ENCODE measurements around the gene PKD1L1. TPM values are rescaled to one million over a fixed set of nuclear protein-coding genes. Genes with fewer than 3 reads are reported as not detected.

PKD1L1 gene
- total RNA-seq, 1 experiment from 2014 or later = 0.24 TPM

DNA sequence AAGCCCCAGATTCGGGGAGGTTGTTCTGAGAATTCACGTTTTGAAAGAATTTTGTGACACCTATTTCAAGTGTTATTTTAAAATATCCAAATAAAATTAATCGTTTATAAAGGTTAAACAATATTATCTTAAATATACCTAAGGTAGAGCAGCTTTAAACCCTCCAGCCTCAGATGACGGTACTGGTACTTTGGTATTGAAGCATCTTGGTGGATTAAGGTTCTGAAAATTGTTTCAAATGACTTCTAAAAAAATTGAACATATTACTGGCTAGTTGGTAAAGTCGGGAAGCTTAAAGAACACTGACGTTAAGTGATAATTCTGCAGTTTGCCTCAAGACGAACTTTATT, 31.5 kb upstream of the PKD1L1 start:
- no peak for DNase-seq
- intact Hi-C loops (cut with micrococcal nuclease; ENCODE audit: unreplicated experiment) = no loop called here
- CTCF ChIA-PET = no interaction called here

DNA sequence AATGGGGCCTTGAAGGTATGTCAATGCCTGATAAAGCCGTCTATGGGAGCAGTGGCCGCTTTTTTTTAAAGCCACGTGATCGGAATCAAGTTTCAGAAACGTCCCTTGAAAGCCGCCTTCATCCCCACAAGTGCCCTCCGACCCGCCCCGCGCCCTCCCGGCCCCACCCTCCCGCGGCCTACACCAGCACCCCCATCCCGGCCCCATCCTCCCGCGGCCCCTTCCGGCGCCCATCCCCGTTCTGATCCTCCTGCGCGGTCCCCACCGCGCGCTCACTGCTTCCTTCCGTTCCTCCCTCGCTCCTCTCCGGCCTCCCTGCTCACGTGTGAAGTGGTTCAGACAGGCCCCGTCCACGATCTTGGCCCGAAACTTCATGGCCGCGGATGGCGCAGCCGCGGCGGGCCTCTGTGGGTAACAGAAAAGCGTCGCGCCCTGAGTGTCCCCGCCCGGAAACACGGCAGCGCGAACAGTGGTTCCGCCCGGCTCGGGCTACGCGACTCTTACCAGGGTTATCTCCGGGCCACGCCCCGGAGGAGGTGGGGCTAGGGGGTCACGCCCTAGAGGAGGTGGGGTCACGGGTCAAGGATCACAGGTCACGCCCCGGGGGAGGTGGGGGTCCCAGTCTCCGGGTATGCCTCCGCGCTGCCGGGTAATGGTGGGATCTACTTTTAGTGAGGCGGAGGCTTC, 31.0 kb upstream of the PKD1L1 start, which contains the start of gene HUS1:
TSS of gene HUS1 (minus strand) at position 471 of the 687 bp plus-strand sequence. CDS start at position 375, 96 bp downstream.
- peak within 1 kb of the TSS; percentile 57 for H3K27ac Mint-ChIP-seq (ENCODE audit: unreplicated experiment)
- intact Hi-C loops (cut with micrococcal nuclease; ENCODE audit: unreplicated experiment) = no loop called here
- peak; percentile 93 for DNase-seq
- H3K4me1 Mint-ChIP-seq (ENCODE audit: low read depth, unreplicated experiment) = peaks cover 12% of the 10 kb centered on the region
- CTCF ChIA-PET = no interaction called here
- TF ChIP-seq, protein P1, sequence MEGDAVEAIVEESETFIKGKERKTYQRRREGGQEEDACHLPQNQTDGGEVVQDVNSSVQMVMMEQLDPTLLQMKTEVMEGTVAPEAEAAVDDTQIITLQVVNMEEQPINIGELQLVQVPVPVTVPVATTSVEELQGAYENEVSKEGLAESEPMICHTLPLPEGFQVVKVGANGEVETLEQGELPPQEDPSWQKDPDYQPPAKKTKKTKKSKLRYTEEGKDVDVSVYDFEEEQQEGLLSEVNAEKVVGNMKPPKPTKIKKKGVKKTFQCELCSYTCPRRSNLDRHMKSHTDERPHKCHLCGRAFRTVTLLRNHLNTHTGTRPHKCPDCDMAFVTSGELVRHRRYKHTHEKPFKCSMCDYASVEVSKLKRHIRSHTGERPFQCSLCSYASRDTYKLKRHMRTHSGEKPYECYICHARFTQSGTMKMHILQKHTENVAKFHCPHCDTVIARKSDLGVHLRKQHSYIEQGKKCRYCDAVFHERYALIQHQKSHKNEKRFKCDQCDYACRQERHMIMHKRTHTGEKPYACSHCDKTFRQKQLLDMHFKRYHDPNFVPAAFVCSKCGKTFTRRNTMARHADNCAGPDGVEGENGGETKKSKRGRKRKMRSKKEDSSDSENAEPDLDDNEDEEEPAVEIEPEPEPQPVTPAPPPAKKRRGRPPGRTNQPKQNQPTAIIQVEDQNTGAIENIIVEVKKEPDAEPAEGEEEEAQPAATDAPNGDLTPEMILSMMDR (IDR thresholded peaks at IDR 0.05; ENCODE audit: unreplicated experiment) = no peak
- H3K9me3 Mint-ChIP-seq (ENCODE audit: low read depth, unreplicated experiment) = no peaks in the 10 kb centered on the region
- peak within 1 kb of the TSS; percentile 73 for H3K4me3 Mint-ChIP-seq (ENCODE audit: low read depth, unreplicated experiment)
- peaks cover 37% of the 10 kb centered on the region for H3K36me3 Mint-ChIP-seq (ENCODE audit: insufficient read depth, unreplicated experiment)
- no peaks in the 10 kb centered on the region for H3K27me3 Mint-ChIP-seq (ENCODE audit: unreplicated experiment)
- no TSS peak for BruUV-seq (replicated peaks)

More for the DNA sequence above, 31.5 kb upstream of the PKD1L1 start:
- Mint-ChIP-seq H3K27ac (ENCODE audit: unreplicated experiment) (no peak overlapping the region), H3K4me3 (ENCODE audit: low read depth, unreplicated experiment) (peak overlapping the region; percentile 73), H3K27me3 (ENCODE audit: unreplicated experiment) (no peaks in the 10 kb centered on the region), H3K36me3 (ENCODE audit: insufficient read depth, unreplicated experiment) (peaks cover 31% of the 10 kb centered on the region), H3K9me3 (ENCODE audit: low read depth, unreplicated experiment) (no peaks in the 10 kb centered on the region), H3K4me1 (ENCODE audit: low read depth, unreplicated experiment) (peaks cover 9% of the 10 kb centered on the region)
- TF ChIP-seq, protein P1 (IDR thresholded peaks at IDR 0.05; ENCODE audit: unreplicated experiment) = no peak
- BruUV-seq (replicated peaks) = no TSS peak

DNA sequence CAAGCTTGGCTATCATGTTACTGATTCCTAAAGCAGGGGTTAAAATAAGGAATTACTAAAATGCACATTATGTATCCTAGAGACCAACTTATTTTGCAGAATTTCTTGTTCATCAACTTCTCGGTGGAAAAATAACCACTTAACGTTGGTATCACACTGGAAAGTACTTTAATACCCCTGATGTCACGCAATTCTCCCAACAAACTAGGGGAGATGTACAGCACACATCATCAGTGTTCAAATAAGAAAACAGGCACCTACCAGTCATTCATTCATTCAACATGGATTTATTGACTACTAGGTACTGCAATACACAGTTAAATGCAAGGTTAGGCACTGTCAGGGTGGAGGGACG, 30.5 kb upstream of the PKD1L1 start:
- intact Hi-C loops (cut with micrococcal nuclease; ENCODE audit: unreplicated experiment) = no loop called here
- H3K9me3 Mint-ChIP-seq (ENCODE audit: low read depth, unreplicated experiment) = no peaks in the 10 kb centered on the region
- H3K4me1 Mint-ChIP-seq (ENCODE audit: low read depth, unreplicated experiment) = peaks cover 16% of the 10 kb centered on the region

DNA sequence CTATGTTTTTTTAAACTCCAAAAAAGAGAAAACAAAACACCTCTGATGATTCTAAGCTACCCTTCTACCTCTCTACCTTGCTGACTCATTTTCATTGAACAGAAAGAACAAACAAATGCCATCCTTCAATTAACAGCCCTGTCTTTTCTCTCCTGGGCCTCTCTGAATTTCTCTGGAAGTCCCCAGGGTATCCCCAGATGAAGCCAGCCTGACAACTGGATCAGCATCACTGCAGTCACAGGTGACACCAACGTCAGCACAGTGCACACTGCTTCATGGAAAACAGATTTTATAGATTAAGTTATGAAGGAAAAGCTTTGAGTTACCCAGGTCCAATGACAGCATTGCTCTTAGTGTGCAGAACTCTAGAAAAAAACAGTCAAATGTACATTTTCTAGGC, 25.5 kb upstream of the PKD1L1 start:
- TF ChIP-seq, protein P1 (IDR thresholded peaks at IDR 0.05; ENCODE audit: unreplicated experiment) = no peak
- DNase-seq = no peak
- intact Hi-C loops (cut with micrococcal nuclease; ENCODE audit: unreplicated experiment) = no loop called here
- Mint-ChIP-seq H3K27me3 (ENCODE audit: unreplicated experiment) (no peaks in the 10 kb centered on the region), H3K4me1 (ENCODE audit: low read depth, unreplicated experiment) (peaks cover 35% of the 10 kb centered on the region), H3K9me3 (ENCODE audit: low read depth, unreplicated experiment) (no peaks in the 10 kb centered on the region), H3K4me3 (ENCODE audit: low read depth, unreplicated experiment) (no peak overlapping the region), H3K27ac (ENCODE audit: unreplicated experiment) (no peak overlapping the region), H3K36me3 (ENCODE audit: insufficient read depth, unreplicated experiment) (peaks cover 44% of the 10 kb centered on the region)
- CTCF ChIA-PET = no interaction called here
- no TSS peak for BruUV-seq (replicated peaks)

More for the DNA sequence above, 30.5 kb upstream of the PKD1L1 start:
- TF ChIP-seq, protein P1 (IDR thresholded peaks at IDR 0.05; ENCODE audit: unreplicated experiment) = no peak
- CTCF ChIA-PET = no interaction called here
- H3K27me3 Mint-ChIP-seq (ENCODE audit: unreplicated experiment) = no peaks in the 10 kb centered on the region
- peaks cover 40% of the 10 kb centered on the region for H3K36me3 Mint-ChIP-seq (ENCODE audit: insufficient read depth, unreplicated experiment)
- no peak for DNase-seq
- H3K27ac Mint-ChIP-seq (ENCODE audit: unreplicated experiment) = peak overlapping the region; percentile 57
- no TSS peak for BruUV-seq (replicated peaks)
- H3K4me3 Mint-ChIP-seq (ENCODE audit: low read depth, unreplicated experiment) = peak overlapping the region; percentile 73

Data from Calu3 (cell line).